GM11168 (cell line): ENCODE data around the gene RNF217.

ENCODE experiments used
- in situ Hi-C: fragments of 300-500 bp; cut with MboI; formaldehyde crosslinking; loops from one replicate; pipeline ENCODE4 v1.12.0; 2022; ENCODE audit warnings: low sequenced_read_pairs; ENCODE audit not compliant: unreplicated experiment

The RNF217 gene

GRCh38 chr6:125083684-125083990 is 121.4 kb downstream of the RNF217 start:
- in situ Hi-C loops = no loop called here

DNA sequence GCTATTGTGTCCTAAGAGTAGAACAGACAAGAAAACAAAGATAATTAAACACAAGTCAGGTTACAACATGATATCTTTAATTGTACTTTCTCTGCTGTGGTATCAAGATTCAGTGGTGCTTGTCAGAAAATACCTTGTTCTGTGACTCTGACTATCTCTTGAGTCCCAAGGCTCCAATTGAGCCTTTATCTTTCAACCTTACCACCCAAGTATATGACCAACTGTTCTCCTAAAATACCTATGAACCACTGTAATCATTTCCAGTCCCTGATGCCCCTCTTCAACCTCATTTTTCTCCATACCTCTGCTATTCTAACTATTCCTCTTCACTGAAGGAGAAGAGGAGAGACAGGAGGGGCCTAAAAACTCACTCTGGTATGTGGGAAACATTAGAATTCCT is 124.5 kb downstream of the RNF217 start:
- in situ Hi-C loops = no loop called here

DNA sequence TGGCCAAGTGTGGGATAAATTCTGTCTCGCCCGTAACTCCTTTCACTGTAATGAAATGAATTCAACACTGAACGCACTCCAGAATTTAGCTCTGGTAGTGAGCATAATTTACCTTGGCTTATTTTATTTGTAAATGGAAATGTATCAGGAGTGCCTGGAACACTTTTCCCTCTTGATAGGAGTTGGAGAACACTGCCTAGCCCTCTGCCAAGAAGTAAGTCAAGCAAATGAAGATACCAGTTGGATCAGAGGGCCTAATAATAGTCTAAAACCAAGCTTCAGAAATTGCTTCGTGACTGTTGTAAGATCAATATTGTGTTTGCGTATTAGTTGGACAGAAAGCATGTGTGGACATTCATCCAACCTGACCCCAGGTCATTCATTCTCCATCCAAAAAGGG is 126.7 kb downstream of the RNF217 start:
- in situ Hi-C loops = no loop called here

GRCh38 chr6:125094563-125094962 is 132.3 kb downstream of the RNF217 start:
- in situ Hi-C loops = no loop called here

DNA sequence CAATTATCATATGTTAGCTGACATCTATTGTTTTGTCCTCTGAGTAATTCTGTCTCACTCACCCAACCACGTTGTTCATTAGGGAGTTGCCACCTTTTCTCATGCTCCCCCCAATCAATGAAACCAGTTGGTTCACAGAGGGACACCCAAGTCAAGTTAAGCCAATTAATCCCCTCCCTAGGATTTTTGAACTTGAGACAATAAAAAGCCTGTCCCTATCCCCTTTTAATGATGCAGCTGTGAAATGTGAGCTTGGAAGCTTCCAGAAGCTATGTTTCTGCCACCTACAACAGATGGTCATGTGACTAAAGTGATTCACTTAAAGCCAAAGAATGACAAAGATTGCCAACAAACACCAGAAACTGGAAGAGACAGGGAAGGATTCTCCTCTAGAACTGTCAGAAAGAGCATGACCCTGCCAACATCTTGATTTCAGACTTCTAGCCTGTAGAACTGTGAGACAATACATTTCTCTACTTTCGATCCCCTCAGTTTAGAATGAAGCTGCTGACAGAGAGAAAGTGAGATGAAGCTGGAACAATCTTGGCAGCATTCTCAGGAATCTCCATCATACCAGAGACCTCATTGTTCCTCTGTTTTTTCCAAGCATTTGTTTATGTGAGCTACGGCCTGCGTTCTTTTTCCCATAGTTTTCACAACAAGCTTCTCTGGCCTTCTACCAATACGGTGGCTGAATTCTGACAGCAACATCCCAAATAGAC is 133.5 kb downstream of the RNF217 start:
- in situ Hi-C loops = no loop called here

DNA sequence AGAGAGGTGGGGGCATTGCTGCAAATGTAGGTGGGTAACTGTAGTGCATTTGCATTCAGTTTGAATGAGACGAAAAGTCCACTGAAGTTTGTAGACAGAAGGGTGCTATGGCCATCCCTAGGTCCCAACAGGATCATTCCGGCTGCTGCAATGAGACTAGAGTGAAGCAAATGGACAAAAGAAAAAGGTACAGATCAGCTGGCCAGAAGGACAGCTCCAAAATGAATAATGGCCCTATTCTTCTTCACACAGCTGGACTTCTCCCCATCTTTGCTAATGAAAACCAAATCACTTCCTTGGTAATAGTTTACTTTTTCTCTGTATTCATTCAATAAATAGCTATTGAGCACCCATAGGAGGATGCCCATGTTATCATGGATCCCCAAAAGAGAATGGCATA is 134.9 kb downstream of the RNF217 start:
- in situ Hi-C loops = no loop called here

DNA sequence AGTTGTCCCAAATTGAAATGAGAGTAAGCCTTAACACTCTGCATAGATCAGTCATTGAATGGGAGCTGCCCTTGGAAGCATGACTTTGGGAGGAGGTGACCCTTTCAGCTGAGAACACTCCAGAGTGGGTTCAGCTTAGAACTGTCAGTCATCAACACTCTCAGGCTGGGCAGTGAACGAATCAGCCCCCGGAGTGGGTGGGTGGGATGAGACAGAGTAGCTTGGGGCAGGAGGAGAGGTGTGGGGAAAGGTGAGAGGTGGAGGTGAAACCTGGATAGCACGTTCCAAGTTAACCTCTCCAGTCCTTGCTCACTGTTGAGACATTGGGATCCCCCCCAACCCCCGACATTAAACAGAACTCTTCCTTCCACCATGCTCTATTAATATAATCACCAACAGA is 136.0 kb downstream of the RNF217 start:
- in situ Hi-C loops = no loop called here

DNA sequence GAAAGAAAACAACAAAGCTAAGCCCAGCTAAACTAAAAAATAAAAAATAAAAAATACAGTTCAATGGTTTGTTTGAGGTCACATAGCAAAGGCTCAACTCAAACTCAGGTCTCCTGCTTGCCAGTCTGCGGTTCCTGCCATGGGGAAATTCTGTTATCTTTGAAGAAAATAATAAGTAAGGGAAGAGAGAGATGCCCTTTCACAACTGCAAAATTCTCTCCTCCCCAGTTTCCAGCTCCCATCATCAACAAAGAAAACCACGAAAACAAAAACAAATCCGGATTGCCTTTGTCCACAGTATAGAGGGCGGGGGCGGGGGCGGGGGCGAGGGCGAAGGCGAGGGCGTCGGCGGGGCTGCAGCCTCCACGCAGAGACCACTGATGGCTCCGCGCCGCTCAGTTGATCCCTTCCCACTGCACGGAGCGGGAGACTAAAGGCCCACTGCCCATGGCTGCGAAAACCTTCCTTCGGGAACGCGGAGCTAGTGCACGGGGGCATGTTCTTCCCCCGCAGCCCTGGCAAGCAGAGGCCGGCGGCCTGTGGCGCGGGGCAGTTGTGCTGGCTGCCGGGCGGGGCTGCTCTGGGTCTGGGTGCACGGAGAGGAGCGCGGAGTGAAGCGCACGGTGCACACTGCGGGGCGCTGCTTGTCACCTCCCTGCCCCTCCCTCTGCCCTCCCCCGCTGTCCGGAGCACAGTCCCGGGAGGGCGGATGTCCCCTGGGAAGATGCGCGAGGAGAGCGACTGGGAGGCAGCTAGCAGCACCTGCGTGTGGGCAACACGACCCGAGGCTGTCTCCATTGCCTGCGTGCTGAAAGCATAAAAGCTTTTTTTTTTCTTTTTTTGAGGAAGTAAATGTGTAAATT is 137.2 kb downstream of the RNF217 start:
- in situ Hi-C loops = no loop called here

GRCh38 chr6:125100074-125100652 is 137.9 kb downstream of the RNF217 start:
- in situ Hi-C loops = no loop called here

DNA sequence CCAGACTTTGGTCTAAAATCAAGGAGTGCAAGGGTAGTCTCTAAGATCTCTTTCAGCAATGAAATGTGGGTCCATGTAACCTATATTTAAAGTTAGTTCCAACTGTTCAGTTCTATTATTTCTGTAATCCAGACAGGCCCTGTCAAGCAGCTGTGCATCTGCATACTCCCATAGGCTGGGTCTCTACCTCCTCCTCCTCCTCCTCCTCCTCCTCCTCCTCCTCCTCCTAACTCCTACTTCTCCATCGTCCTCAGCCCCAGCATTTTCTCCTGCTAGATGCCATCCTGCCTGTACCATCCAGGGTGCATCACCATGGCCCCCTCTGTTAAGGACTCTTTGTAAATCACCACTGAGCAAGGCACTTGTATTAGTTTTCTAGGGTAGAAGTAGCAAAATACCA is 138.9 kb downstream of the RNF217 start:
- in situ Hi-C loops = no loop called here

- in situ Hi-C loops = no loop called here
These were observed 139.4 kb downstream of the RNF217 start for GRCh38 chr6:125101631-125102030.

DNA sequence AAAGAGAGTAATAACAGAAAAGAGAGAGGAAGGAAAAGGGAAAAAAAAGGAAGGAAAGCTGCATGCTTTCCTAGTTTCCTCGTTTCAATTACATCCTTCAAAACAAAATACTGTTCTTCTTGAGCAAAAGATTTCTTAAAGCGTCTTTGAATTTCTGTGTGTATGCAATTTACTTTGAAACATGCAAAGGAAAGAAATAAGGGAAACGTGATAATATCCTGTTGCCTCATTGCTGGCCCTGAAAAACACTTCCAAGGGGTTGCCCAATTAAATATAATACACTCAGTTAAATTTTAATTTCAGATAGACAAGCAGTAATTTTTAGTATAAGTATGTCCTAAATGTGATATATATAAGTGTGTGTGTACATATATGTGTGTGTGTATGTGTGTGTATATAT is 140.2 kb downstream of the RNF217 start:
- in situ Hi-C loops = no loop called here

GRCh38 chr6:125102891-125103290 is 140.7 kb downstream of the RNF217 start:
- in situ Hi-C loops = no loop called here

- in situ Hi-C loops = no loop called here
These were observed 142.2 kb downstream of the RNF217 start for GRCh38 chr6:125104425-125104824.

GRCh38 chr6:125107048-125107447 is 144.8 kb downstream of the RNF217 start:
- in situ Hi-C loops = no loop called here

GRCh38 chr6:125107896-125108295 is 145.7 kb downstream of the RNF217 start:
- in situ Hi-C loops = no loop called here

DNA sequence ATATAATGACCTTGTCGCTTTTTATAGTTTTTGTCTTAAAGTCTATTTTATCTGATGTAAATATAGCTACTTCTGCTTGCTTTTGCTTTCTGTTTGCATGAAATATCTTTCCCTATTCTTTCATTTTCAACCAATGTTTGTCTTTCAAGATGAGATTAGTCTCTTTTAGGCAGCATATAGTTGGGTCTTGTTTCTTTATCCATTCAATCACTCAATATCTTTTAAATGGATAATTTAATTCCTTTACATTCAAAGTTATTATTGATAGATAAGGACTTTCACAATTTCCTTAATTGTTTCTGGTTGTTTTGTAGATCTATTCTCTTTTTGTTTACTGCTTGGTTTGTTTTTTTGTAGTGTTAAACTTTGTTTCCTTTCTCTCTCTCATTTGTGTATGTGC is 147.8 kb downstream of the RNF217 start:
- in situ Hi-C loops = no loop called here

GRCh38 chr6:125111219-125111983 is 149.2 kb downstream of the RNF217 start:
- in situ Hi-C loops = no loop called here

- in situ Hi-C loops = no loop called here
These were observed 150.7 kb downstream of the RNF217 start for GRCh38 chr6:125112934-125113333.

- in situ Hi-C loops = no loop called here
These were observed 152.1 kb downstream of the RNF217 start for GRCh38 chr6:125114248-125114858.
